ENCODE measurements around the gene SKI.
A peak's percentile ranks its signal among the peaks of the same experiment; 100 is the strongest.

Gene SKI

DNA sequence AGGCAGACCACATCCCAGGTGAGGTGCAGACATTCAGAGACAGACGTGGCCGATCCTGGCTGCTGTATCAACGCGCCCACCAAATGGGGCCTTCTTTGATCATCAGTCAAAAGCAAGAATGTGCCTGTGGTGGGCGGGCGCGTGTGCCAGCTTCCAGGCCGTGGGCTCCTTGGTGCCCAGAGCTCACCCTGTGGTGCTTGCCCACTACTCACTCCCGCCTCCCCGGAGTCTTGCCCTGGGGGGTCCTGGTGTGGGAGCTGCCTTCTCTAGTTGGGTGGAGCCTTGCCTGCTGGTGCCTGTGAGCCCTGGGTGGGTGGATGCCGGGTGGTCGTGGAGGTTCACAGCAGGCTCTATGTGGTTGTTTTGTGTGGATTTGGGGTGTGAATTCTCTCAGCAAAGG is 70.6 kb downstream of the SKI start:
- DNase-seq, result no peak

DNA sequence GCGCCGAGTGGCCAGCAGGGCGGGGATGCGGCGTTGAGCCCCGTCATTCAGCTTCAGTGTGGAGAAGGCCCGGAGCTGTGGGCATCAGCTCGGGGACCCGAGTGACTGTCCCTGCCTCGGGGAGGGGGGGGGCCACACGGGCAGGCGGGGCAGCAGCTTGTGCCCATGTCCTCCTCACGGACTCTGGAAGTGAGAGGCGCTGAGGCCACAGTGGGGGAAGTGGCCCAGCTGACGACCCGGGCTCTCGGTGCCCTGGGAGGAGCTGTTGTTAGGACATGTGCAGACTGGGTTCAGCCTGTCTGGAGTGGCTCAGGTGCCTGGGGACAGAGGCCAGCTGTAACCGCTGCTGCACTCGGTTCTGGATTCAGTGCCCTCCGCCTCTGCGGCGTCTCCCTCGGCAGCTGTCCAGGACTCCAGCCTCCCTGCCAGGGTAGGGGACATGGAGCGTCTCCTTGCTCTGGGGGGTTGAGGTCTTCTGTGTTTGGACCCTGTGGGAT is 71.1 kb downstream of the SKI start:
- DNase-seq, result peak; percentile 41

DNA sequence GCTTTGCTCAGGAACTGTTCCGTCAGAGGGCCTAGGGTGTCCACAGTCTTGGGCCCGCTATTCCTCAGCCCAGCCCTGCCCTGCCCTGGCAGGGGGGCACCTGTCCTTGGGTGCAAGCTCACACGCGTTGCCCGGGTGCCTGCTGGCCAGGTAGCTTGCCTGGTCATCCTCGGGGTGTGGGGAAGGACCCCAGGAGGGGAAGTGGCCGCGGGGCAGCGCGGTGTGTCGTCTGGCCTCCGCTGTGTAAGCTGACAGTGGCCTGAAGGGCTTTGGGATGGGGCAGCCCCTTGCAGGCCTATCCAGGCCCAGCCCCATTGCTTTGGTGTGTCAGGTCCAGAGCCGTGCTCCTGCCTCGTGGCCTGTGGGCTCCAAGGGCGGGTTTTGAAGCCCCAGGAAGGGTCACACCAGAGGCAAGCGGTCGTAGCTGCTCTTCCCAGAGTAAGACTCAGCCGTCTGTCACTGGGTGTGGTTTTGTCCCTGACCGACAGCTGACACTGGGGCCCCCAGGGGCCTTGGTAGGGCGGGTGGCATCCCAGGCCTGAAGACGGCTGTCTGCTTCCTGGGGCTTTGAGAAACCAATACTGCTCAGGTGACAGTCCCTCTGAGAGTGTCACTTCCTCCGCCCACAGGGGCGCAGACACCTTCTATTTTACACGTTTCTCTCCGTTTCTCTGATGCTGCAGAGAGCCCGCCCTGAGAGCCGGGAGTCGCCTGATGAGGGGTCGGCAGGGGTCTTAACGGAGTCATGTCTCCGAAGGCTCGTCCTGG is 72.1 kb downstream of the SKI start:
- peak; percentile 71 for DNase-seq

DNA sequence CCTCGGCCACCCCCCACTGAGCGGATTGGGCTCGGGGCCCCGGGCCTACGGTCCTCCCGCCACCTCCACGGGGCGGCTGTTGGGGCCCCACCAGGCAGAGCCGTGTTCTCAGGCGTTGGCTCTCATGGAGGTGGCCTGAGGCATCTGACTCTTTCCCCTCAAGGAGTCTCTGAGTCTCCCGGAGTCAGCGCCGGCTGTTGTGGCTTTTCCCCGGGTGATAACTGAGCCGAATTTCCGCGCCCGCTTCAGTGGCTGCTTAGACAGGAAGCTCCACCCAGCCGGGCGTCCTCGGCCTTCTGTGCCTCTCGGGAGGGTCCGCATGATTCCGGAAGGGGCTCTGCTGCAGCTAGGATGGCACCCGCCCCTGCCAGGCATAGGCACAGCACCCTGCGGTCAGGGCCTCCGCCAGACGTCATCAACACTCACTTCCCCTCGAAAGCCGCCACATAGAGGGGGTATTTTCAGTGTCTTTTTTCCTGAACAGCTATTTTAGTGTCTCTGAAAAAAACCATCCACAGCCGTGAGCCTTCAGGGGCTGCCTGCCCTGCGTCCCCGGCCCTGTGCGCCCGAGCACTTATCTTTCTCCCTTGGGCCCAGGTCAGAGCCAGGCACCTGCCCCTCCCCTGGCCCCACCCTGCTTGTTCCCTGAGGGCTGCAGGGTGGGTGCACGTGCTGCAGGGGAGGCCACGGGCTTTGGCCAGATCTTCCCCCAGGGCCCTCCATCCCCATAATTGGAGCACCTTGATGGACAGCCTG is 72.9 kb downstream of the SKI start:
- DNase-seq, result peak; percentile 97

DNA sequence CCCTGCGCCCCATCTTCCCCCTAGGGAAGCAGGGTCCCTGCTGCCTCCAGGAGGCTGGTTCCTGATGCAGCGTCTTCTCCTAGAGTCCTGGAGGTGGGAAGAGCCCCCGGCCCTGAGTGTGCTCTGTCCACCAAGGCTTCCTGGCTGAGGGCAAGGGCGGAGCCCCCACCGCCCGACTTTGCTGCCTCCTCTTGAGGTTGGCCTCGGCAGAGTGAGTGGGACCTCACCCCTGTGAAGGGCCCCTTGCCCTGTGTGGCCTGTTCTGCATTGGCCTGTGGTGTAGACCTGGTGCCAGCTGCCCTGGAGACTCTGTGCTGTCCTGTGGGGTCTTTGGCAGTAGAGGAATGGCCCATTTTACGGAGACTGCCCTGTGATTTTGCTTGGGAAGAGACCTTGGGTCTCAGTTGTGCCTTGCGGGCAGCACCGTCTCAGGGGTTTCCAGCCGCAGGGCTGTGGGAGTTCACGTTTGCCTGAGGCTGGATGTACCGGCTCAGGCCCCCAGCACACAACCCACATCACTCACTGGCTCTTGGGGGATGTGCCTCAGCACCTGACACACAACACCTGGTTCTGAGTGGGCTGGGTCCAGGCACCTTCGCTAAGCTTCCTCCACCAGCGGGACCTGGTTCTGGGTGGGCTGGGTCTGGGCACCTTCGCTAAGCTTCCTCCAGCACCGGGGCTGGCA is 73.6 kb downstream of the SKI start:
- DNase-seq, result no peak

DNA sequence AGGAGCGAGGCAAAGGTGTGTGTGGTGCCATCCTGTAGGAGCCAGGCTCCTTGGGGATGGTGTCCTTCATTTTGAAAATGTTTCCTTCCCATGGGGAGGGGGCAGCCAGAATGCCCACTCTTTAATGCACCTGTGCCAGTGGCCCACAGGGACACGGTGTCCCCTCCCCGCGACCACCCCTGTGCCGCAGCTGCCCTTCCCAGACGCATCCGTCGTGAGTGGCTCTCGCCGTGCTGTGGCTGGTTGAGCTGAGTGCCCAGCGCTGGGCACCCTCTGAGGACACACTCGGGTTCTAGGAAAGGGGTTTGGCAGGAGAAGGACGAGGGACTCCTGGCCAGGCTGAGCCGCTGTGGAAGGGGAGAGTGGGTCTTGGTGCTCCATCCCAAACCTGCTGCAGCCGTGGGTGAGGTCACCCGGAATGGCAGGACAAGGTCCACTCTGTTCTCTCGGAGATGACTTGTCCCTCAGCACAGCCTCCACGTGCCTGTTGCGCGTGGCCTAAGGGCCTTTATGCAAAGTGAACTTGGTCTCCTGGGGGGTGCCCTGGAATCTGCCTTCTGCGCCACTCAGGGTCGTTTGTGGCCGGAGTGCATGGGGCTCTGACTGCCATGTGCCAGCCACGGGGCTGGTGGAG is 74.3 kb downstream of the SKI start:
- DNase-seq, result no peak

DNA sequence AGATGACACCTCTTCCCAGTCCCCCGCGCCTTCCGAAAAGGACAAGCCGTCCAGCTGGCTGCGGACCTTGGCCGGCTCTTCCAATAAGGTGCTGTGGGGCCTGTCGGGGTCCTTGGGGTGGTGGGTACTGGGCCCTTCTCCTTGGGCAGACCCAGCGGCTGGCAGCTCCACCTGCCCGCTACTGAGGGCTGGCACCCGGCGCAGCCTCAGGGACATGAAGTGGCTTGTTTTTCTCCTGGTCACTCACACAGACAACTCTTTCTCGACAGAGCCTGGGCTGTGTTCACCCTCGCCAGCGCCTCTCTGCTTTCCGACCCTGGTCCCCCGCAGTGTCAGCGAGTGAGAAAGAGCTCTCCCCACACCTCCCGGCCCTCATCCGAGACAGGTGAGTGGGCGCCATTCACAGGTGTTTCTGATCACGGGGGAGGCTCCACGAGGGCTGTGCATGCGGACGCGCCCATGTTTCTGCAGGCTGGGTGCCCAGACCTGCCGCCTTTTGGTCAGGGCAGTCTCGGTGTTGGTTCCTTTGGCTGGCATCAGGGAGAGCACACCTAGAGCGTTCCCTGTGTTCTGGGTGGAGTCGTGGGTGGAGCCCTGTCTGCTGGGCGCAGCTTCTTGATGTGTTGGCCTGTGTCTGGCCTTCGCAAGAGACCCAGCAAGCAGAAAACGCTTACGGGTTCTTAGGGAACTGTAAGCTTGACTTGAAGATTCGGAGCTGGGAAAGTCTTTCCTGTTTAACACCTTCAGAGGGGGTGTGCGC is 75.1 kb downstream of the SKI start:
- DNase-seq, result no peak

DNA sequence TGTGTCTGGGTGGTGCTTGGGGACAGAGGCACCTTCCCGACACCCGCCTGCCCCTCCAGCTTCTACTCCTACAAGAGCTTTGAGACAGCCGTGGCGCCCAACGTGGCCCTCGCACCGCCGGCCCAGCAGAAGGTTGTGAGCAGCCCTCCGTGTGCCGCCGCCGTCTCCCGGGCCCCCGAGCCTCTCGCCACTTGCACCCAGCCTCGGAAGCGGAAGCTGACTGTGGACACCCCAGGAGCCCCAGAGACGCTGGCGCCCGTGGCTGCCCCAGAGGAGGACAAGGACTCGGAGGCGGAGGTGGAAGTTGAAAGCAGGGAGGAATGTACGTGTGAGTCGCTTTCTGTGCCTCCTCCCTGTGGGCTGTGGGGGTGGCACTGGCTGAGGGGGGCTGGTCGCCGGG is 75.7 kb downstream of the SKI start:
- no peak for DNase-seq

DNA sequence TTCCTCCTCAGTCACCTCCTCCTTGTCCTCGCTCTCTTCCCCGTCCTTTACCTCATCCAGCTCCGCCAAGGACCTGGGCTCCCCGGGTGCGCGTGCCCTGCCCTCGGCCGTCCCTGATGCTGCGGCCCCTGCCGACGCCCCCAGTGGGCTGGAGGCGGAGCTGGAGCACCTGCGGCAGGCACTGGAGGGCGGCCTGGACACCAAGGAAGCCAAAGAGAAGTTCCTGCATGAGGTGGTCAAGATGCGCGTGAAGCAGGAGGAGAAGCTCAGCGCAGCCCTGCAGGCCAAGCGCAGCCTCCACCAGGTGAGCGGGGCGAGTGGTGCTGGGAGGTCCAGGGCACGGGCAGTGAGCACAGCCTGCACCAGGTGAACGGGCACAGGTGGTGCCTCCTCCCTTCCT is 76.2 kb downstream of the SKI start:
- DNase-seq, result no peak

DNA sequence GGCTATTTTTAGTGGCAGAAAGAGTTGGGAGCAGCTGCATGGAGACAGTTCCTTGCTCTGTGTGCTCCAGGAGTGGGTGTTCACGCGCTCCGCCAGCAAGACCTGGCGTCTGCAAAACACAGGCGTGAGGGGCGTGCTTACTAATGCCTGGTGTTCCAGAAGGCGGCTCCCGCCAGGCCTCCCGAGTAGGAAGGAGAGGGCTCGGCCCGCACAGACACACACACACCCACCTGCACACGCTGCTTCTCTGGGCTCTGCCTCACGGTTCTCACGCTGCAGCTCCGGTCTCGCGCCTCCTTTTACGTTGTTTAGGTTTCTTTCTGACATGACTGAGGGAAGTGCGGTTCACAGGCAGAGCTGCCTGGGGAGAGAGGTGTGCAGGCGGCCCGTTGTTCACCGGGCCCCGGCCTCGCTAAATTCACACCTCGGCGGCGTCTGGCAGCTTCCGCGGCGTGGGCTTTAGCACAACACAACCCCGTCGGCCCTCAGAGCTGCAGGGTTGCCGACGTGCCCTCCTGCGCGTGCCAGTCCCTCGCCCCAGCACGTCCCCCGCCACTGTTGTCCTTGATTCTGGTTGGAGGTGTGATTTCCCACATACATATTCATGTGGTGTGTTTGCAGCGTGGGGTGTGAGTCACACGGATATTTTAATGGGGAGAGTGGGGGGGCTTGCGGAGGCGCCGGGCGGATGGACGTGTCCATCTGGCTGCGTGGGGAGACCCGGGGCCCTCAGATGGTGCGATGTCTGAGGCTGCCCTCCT is 77.0 kb downstream of the SKI start:
- DNase-seq, result no peak

DNA sequence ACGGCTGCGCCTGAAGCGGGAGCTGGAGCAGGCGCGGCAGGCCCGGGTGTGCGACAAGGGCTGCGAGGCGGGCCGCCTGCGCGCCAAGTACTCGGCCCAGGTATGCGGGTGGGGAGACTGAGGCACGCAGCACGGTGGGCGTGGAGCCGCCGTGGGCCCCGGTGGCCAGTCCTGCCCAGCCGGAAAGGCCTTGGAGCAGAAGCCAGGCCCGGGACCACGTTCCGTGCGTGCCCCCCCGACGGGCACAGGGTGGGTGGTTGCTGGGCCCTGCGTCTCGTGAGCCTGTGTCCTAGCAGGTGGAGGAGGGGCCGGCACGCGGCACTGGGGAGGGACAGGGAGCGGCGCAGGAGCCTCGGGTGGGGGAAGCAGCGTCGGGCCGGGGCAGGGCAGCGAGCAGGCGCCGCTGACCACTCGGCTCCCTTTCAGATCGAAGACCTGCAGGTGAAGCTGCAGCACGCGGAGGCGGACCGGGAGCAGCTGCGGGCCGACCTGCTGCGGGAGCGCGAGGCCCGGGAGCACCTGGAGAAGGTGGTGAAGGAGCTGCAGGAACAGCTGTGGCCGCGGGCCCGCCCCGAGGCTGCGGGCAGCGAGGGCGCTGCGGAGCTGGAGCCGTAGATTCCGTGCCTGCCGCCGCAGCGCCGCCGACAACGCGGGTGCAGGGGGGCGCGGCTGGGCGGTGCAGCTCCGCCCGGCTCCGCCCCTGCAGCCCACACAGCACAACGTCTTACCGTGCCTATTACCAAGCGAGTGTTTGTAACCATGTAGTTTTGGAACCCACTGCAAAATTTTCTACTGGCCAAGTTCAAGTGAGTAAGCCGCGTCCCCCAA is 78.2 kb downstream of the SKI start:
- DNase-seq, result no peak

DNA sequence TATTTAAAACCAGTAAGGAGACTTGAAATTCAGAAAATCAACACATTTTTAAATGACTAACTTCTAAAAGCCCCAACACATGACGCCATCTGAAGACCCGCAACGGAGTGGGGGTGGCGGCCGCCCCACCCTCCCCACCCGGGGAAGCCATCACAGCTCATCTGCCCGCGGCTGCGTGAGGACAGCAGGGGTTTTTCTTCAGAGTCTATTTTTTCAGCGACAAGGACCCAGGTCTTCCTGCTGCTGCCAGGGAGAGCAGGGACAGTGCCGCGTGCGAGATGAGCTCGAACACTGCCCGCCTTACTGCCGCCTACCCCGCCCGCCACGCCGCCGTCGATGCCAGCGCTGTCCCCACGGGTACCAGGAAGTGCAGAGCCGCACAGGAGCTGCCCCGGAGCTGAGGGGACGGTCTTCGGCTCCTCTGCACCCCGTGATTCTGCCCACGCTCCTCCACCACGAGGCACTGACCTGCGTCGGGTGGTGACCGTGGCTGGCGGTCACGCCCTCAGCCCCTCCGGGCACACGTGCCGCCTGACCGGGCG is 79.0 kb downstream of the SKI start:
- DNase-seq, result no peak

DNA sequence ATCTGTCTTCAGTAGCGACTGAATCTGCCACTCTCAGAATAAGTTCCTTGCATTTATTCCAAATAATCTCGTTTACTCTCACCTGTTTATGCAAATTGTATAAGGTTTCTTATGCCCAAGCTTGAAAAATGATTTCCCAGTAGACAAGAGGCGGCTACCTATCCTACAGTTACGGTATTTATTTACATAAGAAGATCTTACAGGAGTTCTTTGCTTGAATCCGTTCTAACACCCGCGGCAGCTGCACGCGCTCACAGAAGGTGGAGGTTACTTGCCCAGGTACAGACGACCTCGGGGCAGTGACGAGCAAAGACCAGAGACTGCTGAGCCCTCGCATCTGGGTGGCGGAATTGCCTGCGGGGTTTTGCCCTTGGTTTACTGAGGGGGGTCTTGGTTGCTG is 79.9 kb downstream of the SKI start:
- no peak for DNase-seq

DNA sequence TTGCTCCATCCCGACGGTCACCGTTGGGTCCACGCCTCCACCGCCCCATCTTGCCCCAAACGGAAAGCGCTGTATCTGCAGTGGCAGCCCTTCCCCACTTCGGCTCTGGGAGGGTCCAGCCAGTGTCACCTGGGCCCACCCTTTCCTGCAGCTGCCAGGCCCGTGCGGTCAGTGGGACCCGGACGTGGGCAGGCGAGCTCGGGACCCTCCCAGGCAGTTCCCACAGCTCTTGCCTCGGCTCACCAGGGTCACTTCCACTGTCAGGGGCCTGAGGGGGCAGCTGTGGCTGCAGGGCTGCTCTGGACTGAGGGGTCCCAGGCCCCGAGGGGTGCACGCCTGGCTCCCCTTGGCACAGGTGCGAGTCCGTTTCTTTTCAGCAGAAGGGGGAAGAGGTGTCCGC is 80.7 kb downstream of the SKI start:
- no peak for DNase-seq

DNA sequence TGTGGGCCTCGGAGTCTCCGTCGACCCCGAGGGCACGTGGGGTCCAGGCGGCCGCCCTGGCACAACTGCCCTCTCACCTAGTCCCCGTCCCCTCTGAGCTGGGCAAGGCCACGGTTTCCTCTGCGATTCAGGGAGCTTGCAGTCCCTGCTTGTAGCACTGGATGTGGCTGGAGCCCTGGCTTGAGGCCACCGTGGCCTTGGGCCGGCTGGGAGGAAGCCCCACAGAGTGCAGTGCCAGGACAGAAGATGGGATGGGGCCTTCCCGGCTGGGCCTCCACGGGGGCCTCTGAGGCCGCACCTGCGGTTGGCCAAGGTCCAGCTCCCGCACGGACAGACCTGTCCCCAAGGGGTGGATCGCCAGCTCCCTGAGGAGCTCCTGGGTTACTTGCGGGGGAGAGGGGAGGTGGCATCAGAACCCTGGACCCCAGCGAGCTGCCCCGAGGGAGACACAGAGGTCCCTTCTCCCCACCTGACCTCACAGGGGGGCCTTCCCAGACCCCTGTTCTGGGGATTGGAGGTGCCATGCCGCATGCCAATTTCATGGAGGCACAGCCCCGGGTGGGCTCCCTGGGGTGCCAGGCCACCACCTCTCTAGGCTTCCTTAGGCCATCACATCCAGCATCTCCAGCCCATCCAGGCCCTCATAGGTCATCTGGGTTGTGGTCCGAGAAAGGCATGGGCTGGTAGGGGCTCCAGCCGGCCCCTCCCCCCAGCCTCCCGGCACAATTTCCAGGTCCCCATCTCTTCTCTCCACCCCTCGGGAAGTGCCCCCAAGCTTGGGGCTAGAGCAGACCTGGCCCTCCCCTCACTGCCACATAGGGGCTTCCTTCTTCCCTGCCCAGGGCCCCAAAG is 82.4 kb downstream of the SKI start:
- no peak for DNase-seq

DNA sequence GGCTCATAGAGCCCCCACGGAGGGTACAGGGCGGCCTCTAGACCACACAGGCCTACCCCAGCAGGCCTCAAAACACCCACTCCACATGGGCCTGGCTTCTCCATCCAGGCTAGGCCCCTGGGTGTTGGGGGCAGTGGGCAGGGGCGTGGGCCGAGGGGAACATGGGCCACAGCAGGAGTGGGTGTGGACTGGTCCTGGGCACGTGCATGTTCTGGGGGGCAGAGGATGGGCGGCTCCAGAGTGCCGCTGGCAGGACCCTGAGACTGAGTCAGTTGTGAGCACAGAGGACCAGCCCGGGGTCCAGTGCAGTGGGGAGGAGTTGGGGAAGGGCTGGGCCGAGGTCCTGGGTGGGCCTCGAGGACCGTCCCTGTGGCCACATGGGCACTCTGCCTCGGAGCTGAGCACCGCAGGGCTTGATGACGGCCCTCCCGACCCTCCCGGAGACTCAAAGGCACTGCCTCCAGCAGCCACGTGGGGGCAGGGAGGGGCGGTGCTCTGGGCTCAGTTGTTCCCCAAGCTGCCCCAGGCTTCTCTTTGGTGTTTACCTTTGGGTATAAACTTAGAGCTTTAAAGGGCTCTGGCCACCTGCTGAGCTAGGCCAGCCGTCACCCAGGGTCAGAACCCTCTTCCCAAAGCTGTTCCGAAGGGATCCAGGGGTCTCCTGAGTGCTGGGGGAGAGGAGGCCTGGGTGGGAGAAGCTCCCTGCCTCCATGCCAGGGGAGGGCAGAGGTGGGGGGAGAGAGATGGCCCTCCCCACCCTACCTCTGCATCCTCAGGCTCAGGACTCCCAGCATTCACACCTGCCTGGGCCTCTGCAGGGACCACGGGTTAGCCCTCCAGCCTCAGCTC is 83.3 kb downstream of the SKI start:
- no peak for DNase-seq

DNA sequence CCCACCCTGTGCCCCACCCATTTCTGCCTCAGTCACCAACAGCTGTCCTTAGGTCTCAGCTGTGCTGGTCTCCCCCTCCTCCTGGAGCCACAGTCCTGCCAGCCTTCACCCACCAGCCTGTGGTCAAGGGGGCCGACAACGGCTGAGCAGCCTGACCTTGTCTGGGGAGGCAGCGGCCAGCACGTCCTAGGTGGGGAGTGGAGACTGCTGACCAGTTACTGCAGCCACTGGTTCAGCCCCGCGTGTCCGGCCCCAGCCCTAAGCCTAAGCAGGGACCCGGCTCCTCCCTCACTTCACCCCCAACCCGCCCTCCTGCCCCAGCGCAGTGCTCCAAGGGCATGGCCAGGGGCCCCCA is 84.0 kb downstream of the SKI start:
- no peak for DNase-seq

DNA sequence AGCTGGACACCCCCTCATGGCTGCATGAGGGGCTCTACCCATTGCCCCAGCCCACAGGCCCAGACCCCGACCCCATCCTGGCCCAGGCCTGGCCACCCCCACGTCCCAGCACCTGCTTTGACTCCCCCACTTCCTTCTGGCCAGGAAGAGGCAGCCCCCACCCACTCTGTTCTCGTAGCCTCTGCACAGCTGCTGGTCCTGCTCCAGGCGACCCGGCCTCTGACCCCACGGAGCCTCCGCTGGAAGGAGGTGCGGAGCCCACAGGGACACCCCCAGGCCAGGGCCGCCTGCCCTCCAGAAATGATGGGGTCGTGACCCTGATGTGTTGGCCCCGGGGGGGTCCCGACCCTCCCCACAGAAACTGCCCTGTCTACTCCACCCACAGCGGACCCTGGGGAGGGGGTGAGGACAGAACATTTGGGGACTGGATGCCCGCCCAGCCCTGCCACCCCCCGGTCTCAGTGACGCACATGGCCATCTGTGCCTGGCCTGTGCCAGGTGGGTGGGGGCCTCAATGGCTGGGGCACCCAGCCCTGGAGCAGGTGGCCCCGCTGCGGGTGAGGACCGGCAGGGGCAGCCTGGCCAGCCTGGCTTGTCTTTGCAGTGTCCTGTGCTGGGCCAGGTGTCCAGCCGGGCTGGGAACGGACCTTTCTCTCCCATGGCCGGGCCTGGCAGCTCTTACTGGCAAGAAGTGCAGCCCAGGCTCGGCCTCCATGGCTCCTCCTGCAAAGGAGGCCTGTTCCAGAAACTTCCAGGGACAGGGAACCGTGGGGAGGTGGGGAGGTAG is 84.6 kb downstream of the SKI start:
- DNase-seq, result no peak

Data from MV-4-11 (cell line).